AG10803 (cell line): ENCODE measurements around the gene TAC3.
"Not testable (repeated sequence)": the region's sequence is repeated elsewhere in the genome, so short reads cannot be mapped to it uniquely, and the experiment has no call there.

Experiments used
- DNase-seq: peaks from one replicate; pipeline ENCODE4 v3.0.0; 2010; ENCODE audit warnings: low read depth
- H3K4me3 ChIP-seq: 2 replicates; pipeline ENCODE4 v1.5.1; 2011; ENCODE audit warnings: mild to moderate bottlenecking, low read length, control low read depth
- CTCF ChIP-seq: conservative IDR thresholded peaks from 2 replicates; pipeline ENCODE4 v1.5.1; 2011; ENCODE audit warnings: mild to moderate bottlenecking, low read length, control low read depth, inconsistent platforms

TAC3 gene

GRCh38 chr12:57016348-57016747 is at the start of gene TAC3:
Gene TAC3, minus strand, starts transcription at chr12:57016529. Its CDS starts 732 bp downstream, at chr12:57015797.
- DNase-seq = no peak
- no peak within 1 kb of the TSS for H3K4me3 ChIP-seq

DNA sequence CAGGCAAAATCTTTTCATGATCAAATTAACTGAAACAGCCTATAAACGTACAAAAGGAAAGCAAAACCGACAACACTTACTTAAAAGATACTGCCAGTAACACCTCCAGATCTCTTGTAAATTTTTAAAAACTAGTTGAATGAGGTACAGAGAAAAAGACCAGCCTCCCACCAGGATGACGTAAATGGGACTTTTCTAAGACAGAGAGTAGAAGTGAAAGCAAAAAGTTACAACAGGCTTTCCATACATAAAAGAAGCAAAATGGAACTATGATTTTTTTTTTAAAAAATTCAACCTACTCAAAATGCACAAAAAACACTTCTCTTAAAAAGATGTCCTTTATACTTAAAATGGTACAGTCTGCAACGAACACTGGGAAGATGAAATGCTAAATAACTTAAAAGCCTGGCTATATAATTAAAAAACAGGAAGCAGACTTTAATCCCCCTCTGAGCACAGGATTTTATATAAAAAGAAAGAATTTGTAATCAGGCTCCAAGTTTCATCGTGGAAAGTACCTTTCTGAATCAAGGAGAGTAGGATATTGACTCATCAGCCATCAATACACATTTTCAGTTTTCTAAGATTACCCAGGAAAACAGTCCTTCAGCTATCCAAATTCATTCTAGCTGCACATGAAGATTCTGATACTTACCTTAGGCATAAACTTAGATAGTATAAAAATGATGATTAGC is 47.8 kb upstream of the TAC3 start:
- H3K4me3 ChIP-seq = no peak overlapping the region
- no peak for TF ChIP-seq CTCF

More at GRCh38 chr12:57016348-57016747, at the start of gene TAC3:
- TF ChIP-seq CTCF = no peak

GRCh38 chr12:57058454-57058853 is 42.1 kb upstream of the TAC3 start:
- TF ChIP-seq CTCF = no peak
- no peak for DNase-seq
- H3K4me3 ChIP-seq = no peak overlapping the region

More for the DNA sequence above, 47.8 kb upstream of the TAC3 start:
- DNase-seq = no peak

- DNase-seq = no peak
- no peak for TF ChIP-seq CTCF
- H3K4me3 ChIP-seq = no peak overlapping the region
Measured at GRCh38 chr12:57057067-57057751, 40.9 kb upstream of the TAC3 start.

DNA sequence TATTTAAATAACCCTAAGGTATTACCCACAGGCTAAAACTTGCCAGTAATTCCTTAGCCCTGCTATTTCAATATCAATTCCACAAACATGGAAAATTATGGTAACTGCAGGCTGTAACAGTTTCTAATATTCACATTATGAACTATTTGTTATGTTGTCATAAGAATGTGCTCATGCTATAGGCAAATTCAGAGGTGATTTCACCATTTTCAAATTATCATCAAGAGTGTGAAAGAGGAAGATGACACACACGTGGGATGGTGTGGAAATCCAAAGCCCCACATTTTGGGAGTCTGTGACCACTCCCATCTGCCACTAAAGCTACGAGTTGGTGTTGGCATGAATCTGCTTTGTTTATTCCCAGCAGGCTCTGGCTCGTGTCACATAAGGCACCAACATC is 39.5 kb upstream of the TAC3 start:
- DNase-seq = no peak
- no peak overlapping the region for H3K4me3 ChIP-seq
- no peak for TF ChIP-seq CTCF

GRCh38 chr12:57053901-57054300 is 37.6 kb upstream of the TAC3 start:
- not testable (repeated sequence) for DNase-seq

GRCh38 chr12:57053146-57053545 is 36.8 kb upstream of the TAC3 start:
- H3K4me3 ChIP-seq, DNase-seq: not testable (repeated sequence)

More at GRCh38 chr12:57053901-57054300, 37.6 kb upstream of the TAC3 start:
- not testable (repeated sequence) for H3K4me3 ChIP-seq

DNA sequence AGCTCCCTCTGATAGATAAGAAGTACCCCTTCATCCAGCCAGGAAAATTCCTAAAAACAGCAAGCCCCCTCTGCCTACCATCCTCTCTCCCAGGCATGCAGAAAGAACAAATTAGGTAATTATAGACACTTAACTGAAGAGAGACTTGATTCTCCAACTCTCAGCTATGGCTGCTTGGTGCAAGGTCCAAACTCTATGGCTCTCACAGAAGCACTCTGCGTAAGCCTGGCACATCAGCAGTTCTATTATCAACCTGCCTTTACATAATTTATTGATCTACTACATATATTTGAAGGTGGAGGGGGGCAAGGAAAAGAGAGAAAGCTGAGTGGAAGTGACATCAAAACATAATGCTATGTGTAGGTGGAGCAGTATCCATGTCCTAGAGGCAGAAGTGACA is 34.7 kb upstream of the TAC3 start:
- no peak for DNase-seq
- no peak overlapping the region for H3K4me3 ChIP-seq
- TF ChIP-seq CTCF = no peak
